Natural killer cell treated with Interleukin-12 subunit alpha and Interleukin-12 subunit beta and Interleukin-15 and Interleukin-18, amount 100 ng/mL, for 72 hours (primary cell): ENCODE results near the gene NEK10. TPM values are rescaled to one million over a fixed set of nuclear protein-coding genes. Genes with fewer than 3 reads are reported as not detected.

Experiments used
- ATAC-seq, 2 donors: fragments of 150-1000 bp; cut with Tn5 transposase in 1 of 2; sonication (Bioruptor Pico), chemical (Tn5 transposase) in 1 of 2; 2 replicates each; pipeline ENCODE4 v1.10.0; 2021
- DNase-seq: peaks from one replicate; pipeline ENCODE4 v3.0.0; 2022; ENCODE audit warnings: low spot score
- H3K27ac Mint-ChIP-seq, 2 donors: 1 replicate in 1 of 2; 2 replicates in 1 of 2; pipeline ENCODE4 v1.8.0; 2022; ENCODE audit warnings: mixed read lengths in 2 of 2, mild to moderate bottlenecking in 1 of 2, moderate library complexity in 1 of 2
- H3K27me3 Mint-ChIP-seq, 2 donors: 1 replicate in 1 of 2; 2 replicates in 1 of 2; pipeline ENCODE4 v1.8.0; 2022; ENCODE audit warnings: mixed read lengths in 2 of 2
- H3K36me3 Mint-ChIP-seq: one replicate; pipeline ENCODE4 v1.8.0; 2022; ENCODE audit warnings: mixed read lengths
- H3K4me1 Mint-ChIP-seq, 2 donors: 1 replicate in 1 of 2; 2 replicates in 1 of 2; pipeline ENCODE4 v1.8.0; 2022; ENCODE audit warnings: low read depth in 2 of 2, mixed read lengths in 2 of 2, mild to moderate bottlenecking in 1 of 2
- H3K4me3 Mint-ChIP-seq: one replicate; pipeline ENCODE4 v1.8.0; 2022; ENCODE audit warnings: mixed read lengths
- H3K9me3 Mint-ChIP-seq: 2 replicates; pipeline ENCODE4 v1.8.0; 2022; ENCODE audit warnings: mixed read lengths
- total RNA-seq, 2 donors: library from RNA; stranded (reverse); gene quantifications; one replicate each; pipeline ENCODE4 v1.2.3, GENCODE V29; 2022

The NEK10 gene
- total RNA-seq, 2 donors from 2014 or later: 1.1 to 4.0 TPM

GRCh38 chr3:27185231-27185989 lies 183.8 kb downstream of the NEK10 start:
- peaks cover 3 to 8% of the 10 kb centered on the region in 2 donors for H3K27me3 Mint-ChIP-seq
- no peak overlapping the region for H3K4me3 Mint-ChIP-seq
- H3K36me3 Mint-ChIP-seq: no peaks in the 10 kb centered on the region
- no peak overlapping the region for H3K27ac Mint-ChIP-seq
- H3K9me3 Mint-ChIP-seq: no peaks in the 10 kb centered on the region
- H3K4me1 Mint-ChIP-seq: no peaks in the 10 kb centered on the region
- no peak for DNase-seq
- ATAC-seq: no peak

- Mint-ChIP-seq H3K36me3 (no peaks in the 10 kb centered on the region), H3K9me3 (no peaks in the 10 kb centered on the region), H3K27ac (no peak overlapping the region), H3K27me3 (peaks cover 3 to 8% of the 10 kb centered on the region in 2 donors), H3K4me1 (no peaks in the 10 kb centered on the region), H3K4me3 (no peak overlapping the region)
- DNase-seq (no peak), ATAC-seq (no peak)
Measured at GRCh38 chr3:27184261-27184660, 184.9 kb downstream of the NEK10 start.

GRCh38 chr3:27176256-27176655 lies 192.9 kb downstream of the NEK10 start:
- Mint-ChIP-seq H3K4me3 (no peak overlapping the region), H3K27ac (no peak overlapping the region), H3K27me3 (no peaks in the 10 kb centered on the region), H3K4me1 (no peaks in the 10 kb centered on the region), H3K9me3 (no peaks in the 10 kb centered on the region), H3K36me3 (no peaks in the 10 kb centered on the region)
- ATAC-seq (no peak), DNase-seq (no peak)

- DNase-seq (no peak), ATAC-seq (no peak)
- H3K9me3 Mint-ChIP-seq: no peaks in the 10 kb centered on the region
- no peaks in the 10 kb centered on the region for H3K4me1 Mint-ChIP-seq
- no peaks in the 10 kb centered on the region for H3K27me3 Mint-ChIP-seq
- no peak overlapping the region for H3K27ac Mint-ChIP-seq
- H3K4me3 Mint-ChIP-seq: no peak overlapping the region
- H3K36me3 Mint-ChIP-seq: no peaks in the 10 kb centered on the region
Measured at GRCh38 chr3:27174530-27174929, 194.7 kb downstream of the NEK10 start.

GRCh38 chr3:27171113-27171512 lies 198.1 kb downstream of the NEK10 start:
- no peak overlapping the region for H3K27ac Mint-ChIP-seq
- H3K9me3 Mint-ChIP-seq: no peaks in the 10 kb centered on the region
- no peaks in the 10 kb centered on the region for H3K4me1 Mint-ChIP-seq
- no peaks in the 10 kb centered on the region for H3K27me3 Mint-ChIP-seq
- no peak for ATAC-seq
- DNase-seq: no peak
- H3K4me3 Mint-ChIP-seq: no peak overlapping the region
- H3K36me3 Mint-ChIP-seq: no peaks in the 10 kb centered on the region

GRCh38 chr3:27166888-27167287 lies 202.3 kb downstream of the NEK10 start:
- H3K27ac Mint-ChIP-seq: no peak overlapping the region
- ATAC-seq (no peak), DNase-seq (no peak)
- H3K4me3 Mint-ChIP-seq: no peak overlapping the region
- H3K27me3 Mint-ChIP-seq: no peaks in the 10 kb centered on the region
- no peaks in the 10 kb centered on the region for H3K36me3 Mint-ChIP-seq
- H3K9me3 Mint-ChIP-seq: no peaks in the 10 kb centered on the region
- H3K4me1 Mint-ChIP-seq: no peaks in the 10 kb centered on the region

- Mint-ChIP-seq H3K27me3 (no peaks in the 10 kb centered on the region), H3K27ac (no peak overlapping the region), H3K9me3 (no peaks in the 10 kb centered on the region), H3K4me1 (no peaks in the 10 kb centered on the region), H3K36me3 (no peaks in the 10 kb centered on the region), H3K4me3 (no peak overlapping the region)
- ATAC-seq: no peak
- DNase-seq: no peak
Measured at GRCh38 chr3:27165321-27165721, 203.9 kb downstream of the NEK10 start.

GRCh38 chr3:27160779-27161287 lies 208.3 kb downstream of the NEK10 start:
- no peak for ATAC-seq
- H3K27me3 Mint-ChIP-seq: no peaks in the 10 kb centered on the region
- no peaks in the 10 kb centered on the region for H3K36me3 Mint-ChIP-seq
- H3K27ac Mint-ChIP-seq: no peak overlapping the region
- H3K4me3 Mint-ChIP-seq: no peak overlapping the region
- peaks cover 3% of the 10 kb centered on the region for H3K9me3 Mint-ChIP-seq
- DNase-seq: no peak
- H3K4me1 Mint-ChIP-seq: no peaks in the 10 kb centered on the region

- Mint-ChIP-seq H3K9me3 (peaks cover 3% of the 10 kb centered on the region), H3K4me3 (no peak overlapping the region), H3K27me3 (no peaks in the 10 kb centered on the region), H3K36me3 (no peaks in the 10 kb centered on the region), H3K4me1 (no peaks in the 10 kb centered on the region), H3K27ac (no peak overlapping the region)
- DNase-seq: no peak
- no peak for ATAC-seq
Measured at GRCh38 chr3:27160146-27160545, 209.0 kb downstream of the NEK10 start.

- H3K4me3 Mint-ChIP-seq: no peak overlapping the region
- no peak for DNase-seq
- no peaks in the 10 kb centered on the region for H3K4me1 Mint-ChIP-seq
- H3K9me3 Mint-ChIP-seq: peaks cover 5% of the 10 kb centered on the region
- ATAC-seq: no peak
- peaks cover 2 to 12% of the 10 kb centered on the region in 2 donors for H3K27me3 Mint-ChIP-seq
- no peak overlapping the region for H3K27ac Mint-ChIP-seq
- peaks cover 1% of the 10 kb centered on the region for H3K36me3 Mint-ChIP-seq
Measured at GRCh38 chr3:27147215-27147614, 222.0 kb downstream of the NEK10 start.

GRCh38 chr3:27146786-27147185 lies 222.4 kb downstream of the NEK10 start:
- DNase-seq (no peak), ATAC-seq (no peak)
- Mint-ChIP-seq H3K36me3 (no peaks in the 10 kb centered on the region), H3K4me1 (no peaks in the 10 kb centered on the region), H3K27me3 (peaks cover 2 to 12% of the 10 kb centered on the region in 2 donors), H3K9me3 (peaks cover 3% of the 10 kb centered on the region), H3K27ac (no peak overlapping the region), H3K4me3 (no peak overlapping the region)

GRCh38 chr3:27145719-27146118 lies 223.5 kb downstream of the NEK10 start:
- no peak overlapping the region for H3K4me3 Mint-ChIP-seq
- no peak for DNase-seq
- H3K27ac Mint-ChIP-seq: no peak overlapping the region
- peaks cover 3% of the 10 kb centered on the region for H3K9me3 Mint-ChIP-seq
- ATAC-seq: no peak
- no peaks in the 10 kb centered on the region for H3K4me1 Mint-ChIP-seq
- peaks cover 2 to 12% of the 10 kb centered on the region in 2 donors for H3K27me3 Mint-ChIP-seq
- H3K36me3 Mint-ChIP-seq: no peaks in the 10 kb centered on the region

GRCh38 chr3:27141668-27142067 lies 227.5 kb downstream of the NEK10 start:
- Mint-ChIP-seq H3K4me1 (no peaks in the 10 kb centered on the region), H3K9me3 (no peaks in the 10 kb centered on the region), H3K27ac (no peak overlapping the region), H3K36me3 (no peaks in the 10 kb centered on the region), H3K27me3 (peaks cover 2 to 17% of the 10 kb centered on the region in 2 donors), H3K4me3 (no peak overlapping the region)
- no peak for DNase-seq
- no peak for ATAC-seq

GRCh38 chr3:27138562-27138961 lies 230.6 kb downstream of the NEK10 start:
- Mint-ChIP-seq H3K4me1 (peaks cover 0 to 4% of the 10 kb centered on the region in 2 donors), H3K4me3 (no peak overlapping the region), H3K27me3 (peaks cover 2 to 12% of the 10 kb centered on the region in 2 donors), H3K36me3 (no peaks in the 10 kb centered on the region), H3K9me3 (no peaks in the 10 kb centered on the region), H3K27ac (no peak overlapping the region)
- ATAC-seq (peak in 1 of 2 donors; percentile 48), DNase-seq (no peak)
